ENCODE measurements around the gene NALCN. TPM values are rescaled to one million over a fixed set of nuclear protein-coding genes. Genes with fewer than 3 reads are reported as not detected.

NALCN gene
- total and polyA plus RNA-seq, 2 donors (not counting 1 experiment from before 2014, with no cell fraction given): 1.5 to 2.7 TPM

DNA sequence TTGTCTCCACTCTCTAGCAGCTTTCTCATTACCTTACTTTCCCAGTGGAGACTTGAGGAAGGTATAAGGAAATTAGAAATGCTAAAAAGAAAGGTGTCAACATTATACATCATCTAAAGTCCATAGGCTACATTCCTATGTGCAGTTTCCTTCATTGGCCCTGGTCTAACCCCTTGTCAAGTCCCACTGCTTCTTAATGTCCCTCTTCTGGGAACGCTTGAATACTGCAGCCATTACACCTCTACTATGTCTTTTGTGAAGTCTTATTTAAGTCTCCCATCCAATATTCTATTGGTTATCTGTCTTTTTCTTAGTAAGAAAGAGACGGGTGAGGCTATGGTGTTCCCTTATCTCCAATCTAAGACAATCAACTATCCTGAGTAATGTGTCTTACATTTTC is 409.1 kb downstream of the NALCN start:
- H3K4me1 ChIP-seq (ENCODE audit: control insufficient read depth, extremely low read depth, insufficient read depth, low read length): no peaks in the 10 kb centered on the region
- no peak overlapping the region for H3K4me2 ChIP-seq (ENCODE audit: extremely low read depth, insufficient read depth, low read length)
- H3K9ac ChIP-seq (ENCODE audit: insufficient read depth, low read length): no peak overlapping the region
- no peak for TF ChIP-seq CTCF (conservative IDR thresholded peaks at IDR 0.05 in 1 of 2, IDR thresholded peaks at IDR 0.05 in 1 of 2; ENCODE audit: low read depth in 1 of 2, low read length in 2 of 2)
- no peak for TF ChIP-seq EZH2 (IDR thresholded peaks at IDR 0.05; ENCODE audit: low read length, missing control alignments)
- no peak overlapping the region for H2AFZ ChIP-seq (ENCODE audit: low read length)
- no peaks in the 10 kb centered on the region for H4K20me1 ChIP-seq (ENCODE audit: control insufficient read depth, extremely low read depth, insufficient read depth, low read length)
- no peak overlapping the region for H3K4me3 ChIP-seq (replicated peaks in 1 of 4; ENCODE audit: control extremely low read depth in 1 of 4, insufficient read depth in 1 of 4, low read depth in 3 of 4, low read length in 4 of 4)
- H3K36me3 ChIP-seq (ENCODE audit: control insufficient read depth, insufficient read depth, low read length): no peaks in the 10 kb centered on the region
- no peak for DNase-seq (ENCODE audit: low read depth in 2 of 2)
- H3K27ac ChIP-seq (ENCODE audit: insufficient read depth, low read length): no peak overlapping the region
- no peaks in the 10 kb centered on the region for H3K9me3 ChIP-seq (ENCODE audit: control insufficient read depth, insufficient read depth, low read depth, low read length)
- no peaks in the 10 kb centered on the region for H3K79me2 ChIP-seq (ENCODE audit: control insufficient read depth, insufficient read depth, low read length)
- H3K27me3 ChIP-seq (ENCODE audit: control insufficient read depth, insufficient read depth, low read length): no peaks in the 10 kb centered on the region

Other genes starting within 250 kb of the NALCN start
- gene ITGBL1, start 36.2 kb upstream of the NALCN start, total RNA-seq: 19.0 and 45.1 TPM in 2 replicates
- 87.4 and 137 TPM in 2 replicates for gene ITGBL1, start 36.2 kb upstream of the NALCN start, polyA plus RNA-seq

Data from fibroblast of lung (primary cell).